SK-N-SH (cell line): Measurements from ENCODE around the gene PAXX. TPM values are rescaled to one million over a fixed set of nuclear protein-coding genes. Genes with fewer than 3 reads are reported as not detected.

Experiments
- CTCF ChIA-PET: fragments of 300-600, 350-600 bp; formaldehyde crosslinking; extraction: SDS; loops from one replicate; lab custom pipeline; 2021; lab: Yijun Ruan, JAX
- POLR2A ChIA-PET: fragments of 350-600 bp; sonication (Branson Sonifier 250); formaldehyde crosslinking; extraction: SDS; loops from one replicate; lab custom pipeline; 2020; ENCODE audit warnings: antibody characterized with exemption, inconsistent platforms; lab: Yijun Ruan, JAX
- DNase-seq: peaks from one replicate; pipeline ENCODE4 v3.0.0; 2012
- H2AFZ ChIP-seq: fragments of 200-600 bp; sonication (generic); 2 replicates; pipeline ENCODE4 v1.8.1; 2016; ENCODE audit warnings: antibody characterized with exemption, mild to moderate bottlenecking, low read depth
- H3F3A ChIP-seq: fragments of 200-600 bp; sonication (generic); replicated peaks from 2 replicates; pipeline ENCODE3; 2016; ENCODE audit warnings: antibody characterized with exemption, mild to moderate bottlenecking; ENCODE audit not compliant: insufficient read depth
- H3K27ac ChIP-seq, 2 experiments: fragments of 200-500 bp in 1 of 2; fragments of 200-600 bp in 1 of 2; sonication (Bioruptor generic) in 1 of 2; sonication (generic), shearing (Covaris generic) in 1 of 2; 2 replicates each; pipeline versions ENCODE4 v1.5.1 to v1.6.1; 2014 to 2016; ENCODE audit warnings: low read depth in 2 of 2, inconsistent platforms in 1 of 2, low read length in 1 of 2, mild to moderate bottlenecking in 1 of 2, mixed read lengths in 1 of 2
- H3K27me3 ChIP-seq: fragments of 200-600 bp; sonication (generic), shearing (Covaris generic); 2 replicates; pipeline ENCODE4 v1.6.1; 2016; ENCODE audit warnings: mixed run types; ENCODE audit not compliant: insufficient read depth
- H3K36me3 ChIP-seq, 2 experiments: fragments of 200-500 bp in 1 of 2; fragments of 200-600 bp in 1 of 2; sonication (Bioruptor generic) in 1 of 2; sonication (generic) in 1 of 2; replicated peaks in 1 of 2; 2 replicates each; pipeline versions ENCODE3 to v1.5.1; 2014 to 2016; ENCODE audit warnings: low read length in 1 of 2, mild to moderate bottlenecking in 1 of 2; ENCODE audit not compliant: insufficient read depth in 2 of 2, control insufficient read depth in 1 of 2
- H3K4me1 ChIP-seq, 2 experiments: fragments of 200-500 bp in 1 of 2; fragments of 200-600 bp in 1 of 2; sonication (Bioruptor generic) in 1 of 2; sonication (generic), shearing (Covaris generic) in 1 of 2; 2 replicates each; pipeline versions ENCODE4 v1.5.1 to v1.6.1; 2014 to 2016; ENCODE audit warnings: low read depth in 1 of 2, low read length in 1 of 2, mixed run types in 1 of 2; ENCODE audit not compliant: insufficient read depth in 2 of 2, control insufficient read depth in 1 of 2
- H3K4me2 ChIP-seq: fragments of 200-600 bp; sonication (generic), shearing (Covaris generic); 2 replicates; pipeline ENCODE4 v1.6.1; 2017; ENCODE audit warnings: mixed run types
- H3K4me3 ChIP-seq, 2 experiments: fragments of 200-500 bp in 1 of 2; fragments of 200-600 bp in 1 of 2; sonication (Bioruptor generic) in 1 of 2; sonication (generic), shearing (Covaris generic) in 1 of 2; 2 replicates each; pipeline versions ENCODE4 v1.5.1 to v1.8.1; 2014 to 2016; ENCODE audit warnings: low read depth in 2 of 2, inconsistent platforms in 1 of 2, low read length in 1 of 2, mild to moderate bottlenecking in 1 of 2, mixed read lengths in 1 of 2, moderate library complexity in 1 of 2
- H3K79me2 ChIP-seq: fragments of 200-600 bp; sonication (generic); 2 replicates; pipeline ENCODE4 v1.8.1; 2017; ENCODE audit warnings: mild to moderate bottlenecking; ENCODE audit not compliant: insufficient read depth
- H3K9ac ChIP-seq: fragments of 200-600 bp; sonication (generic); 2 replicates; pipeline ENCODE4 v1.6.1; 2017; ENCODE audit warnings: mixed run types
- H3K9me2 ChIP-seq: fragments of 200-600 bp; sonication (generic); 2 replicates; pipeline ENCODE4 v1.6.1; 2017; ENCODE audit warnings: mixed run types
- H3K9me3 ChIP-seq: fragments of 200-600 bp; sonication (generic); 2 replicates; pipeline ENCODE4 v1.6.1; 2017; ENCODE audit warnings: mixed run types, mild to moderate bottlenecking, moderate library complexity
- H4K20me1 ChIP-seq: fragments of 200-600 bp; sonication (generic); 2 replicates; pipeline ENCODE4 v1.6.1; 2017; ENCODE audit warnings: mild to moderate bottlenecking, mixed run types; ENCODE audit not compliant: insufficient read depth
- CHD2 ChIP-seq: fragments of 150-350 bp; IDR thresholded peaks from 2 replicates; pipeline ENCODE4 v1.6.1; 2018; ENCODE audit warnings: low read length; ENCODE audit not compliant: partially characterized antibody
- CTCF ChIP-seq: fragments of 200-600 bp; sonication (generic); IDR thresholded peaks from 2 replicates; pipeline ENCODE4 v1.6.1; 2017; ENCODE audit warnings: antibody characterized with exemption, mild to moderate bottlenecking, moderate library complexity
- ELF1 ChIP-seq: IDR thresholded peaks from 2 replicates; pipeline ENCODE4 v1.4.0; 2012
- MXI1 ChIP-seq: IDR thresholded peaks from 2 replicates; pipeline ENCODE4 v1.6.1; 2012; ENCODE audit warnings: mild to moderate bottlenecking, low read depth, low read length, improper control_type of control experiment
- RAD21 ChIP-seq: IDR thresholded peaks from 2 replicates; pipeline ENCODE4 v1.6.1; 2012; ENCODE audit warnings: mild to moderate bottlenecking, low read length
- RCOR1 ChIP-seq: fragments of 150-350 bp; IDR thresholded peaks from 2 replicates; pipeline ENCODE4 v1.6.1; 2017; ENCODE audit warnings: antibody characterized with exemption, low read length
- RFX5 ChIP-seq: IDR thresholded peaks from 2 replicates; pipeline ENCODE4 v1.6.1; 2012; ENCODE audit warnings: mild to moderate bottlenecking, improper control_type of control experiment, low read length
- RXRA ChIP-seq: IDR thresholded peaks from 2 replicates; pipeline ENCODE4 v1.4.0; 2012; ENCODE audit warnings: low read depth, mild to moderate bottlenecking, borderline replicate concordance
- TAF1 ChIP-seq: IDR thresholded peaks from 2 replicates; pipeline ENCODE4 v1.6.1; 2012; ENCODE audit warnings: low read depth, mild to moderate bottlenecking, low read length, moderate library complexity, borderline replicate concordance
- TEAD4 ChIP-seq: IDR thresholded peaks from 2 replicates; pipeline ENCODE4 v1.4.0; 2012; ENCODE audit warnings: mild to moderate bottlenecking, borderline replicate concordance; ENCODE audit not compliant: insufficient read depth
- USF1 ChIP-seq: IDR thresholded peaks from 2 replicates; pipeline ENCODE4 v1.4.0; 2012; ENCODE audit warnings: low read depth, borderline replicate concordance
- YY1 ChIP-seq: IDR thresholded peaks from 2 replicates; pipeline ENCODE4 v1.4.0; 2012; ENCODE audit warnings: low read depth, mild to moderate bottlenecking
- WGBS: methylation state at CpG from one replicate; pipeline ENCODE4 v1.1.6; 2017; ENCODE audit warnings: low lambda C conversion rate; 5-methylcytosine and 5-hydroxymethylcytosine counted together
- polyA plus RNA-seq, 3 experiments: library from polyadenylated mRNA; depleted of rRNA; stranded (reverse); fragments of >200 nt; gene quantifications; 2 replicates each; pipeline ENCODE4 v1.2.3, GENCODE V29; 2012

Gene PAXX
- polyA plus RNA-seq, 1 of the 3 experiments (the other 2 are of a cell fraction) = 52.9 TPM

GRCh38 chr9:136945333-136946227 lies 46.6 kb upstream of the PAXX start (continued):
- TF ChIP-seq CHD2 (no peak), RFX5 (no peak), MXI1 (no peak), CTCF (no peak), TEAD4 (no peak), USF1 (no peak), YY1 (no peak)

GRCh38 chr9:136946228-136947027 lies 45.8 kb upstream of the PAXX start:
- peaks cover 6 to 16% of the 10 kb centered on the region in 2 experiments for H3K36me3 ChIP-seq
- peaks cover 26% of the 10 kb centered on the region for H3K79me2 ChIP-seq
- H4K20me1 ChIP-seq = peaks cover 13% of the 10 kb centered on the region
- H3K27me3 ChIP-seq = no peaks in the 10 kb centered on the region
- H3K9ac ChIP-seq = no peak overlapping the region
- H3K27ac ChIP-seq = no peak overlapping the region; a peak in 1 of 4 replicates
- H3K9me3 ChIP-seq = no peaks in the 10 kb centered on the region
- DNase-seq = no peak
- 84% methylated on average over 18 of the region's 27 CpGs for WGBS
- H2AFZ ChIP-seq = no peak overlapping the region
- POLR2A ChIA-PET = no interaction called here
- H3K4me2 ChIP-seq = no peak overlapping the region
- no peaks in the 10 kb centered on the region for H3F3A ChIP-seq
- TF ChIP-seq RCOR1 = no peak
- TF ChIP-seq MXI1 = no peak
- no peak for TF ChIP-seq TAF1
- TF ChIP-seq RXRA = no peak
- TF ChIP-seq RAD21 = no peak
- TF ChIP-seq ELF1 = no peak
- TF ChIP-seq, all 33 proteins: peak for 0
- H3K9me2 ChIP-seq = no peaks in the 10 kb centered on the region
- no peak overlapping the region for H3K4me3 ChIP-seq
- CTCF ChIA-PET = interaction anchor here (1.1 to 13.2 kb wide), 11 partner anchors 13 to 159 kb away, joined by 3 to 350 read pairs (median 7); partner anchors contain the start of genes ABCA2, FUT7, PAXX and PTGDS
- H3K4me1 ChIP-seq = peaks cover 0 to 31% of the 10 kb centered on the region in 2 experiments; a peak in 2 of 4 replicates
